Hippocampal formation (tissue), 2 donors: Measurements from ENCODE around the gene CNN2.

Experiments used
- DNase-seq, 2 donors: peaks; one replicate each; lab custom pipeline; 2025; lab: John Stamatoyannopoulos, UW

CNN2 gene

DNA sequence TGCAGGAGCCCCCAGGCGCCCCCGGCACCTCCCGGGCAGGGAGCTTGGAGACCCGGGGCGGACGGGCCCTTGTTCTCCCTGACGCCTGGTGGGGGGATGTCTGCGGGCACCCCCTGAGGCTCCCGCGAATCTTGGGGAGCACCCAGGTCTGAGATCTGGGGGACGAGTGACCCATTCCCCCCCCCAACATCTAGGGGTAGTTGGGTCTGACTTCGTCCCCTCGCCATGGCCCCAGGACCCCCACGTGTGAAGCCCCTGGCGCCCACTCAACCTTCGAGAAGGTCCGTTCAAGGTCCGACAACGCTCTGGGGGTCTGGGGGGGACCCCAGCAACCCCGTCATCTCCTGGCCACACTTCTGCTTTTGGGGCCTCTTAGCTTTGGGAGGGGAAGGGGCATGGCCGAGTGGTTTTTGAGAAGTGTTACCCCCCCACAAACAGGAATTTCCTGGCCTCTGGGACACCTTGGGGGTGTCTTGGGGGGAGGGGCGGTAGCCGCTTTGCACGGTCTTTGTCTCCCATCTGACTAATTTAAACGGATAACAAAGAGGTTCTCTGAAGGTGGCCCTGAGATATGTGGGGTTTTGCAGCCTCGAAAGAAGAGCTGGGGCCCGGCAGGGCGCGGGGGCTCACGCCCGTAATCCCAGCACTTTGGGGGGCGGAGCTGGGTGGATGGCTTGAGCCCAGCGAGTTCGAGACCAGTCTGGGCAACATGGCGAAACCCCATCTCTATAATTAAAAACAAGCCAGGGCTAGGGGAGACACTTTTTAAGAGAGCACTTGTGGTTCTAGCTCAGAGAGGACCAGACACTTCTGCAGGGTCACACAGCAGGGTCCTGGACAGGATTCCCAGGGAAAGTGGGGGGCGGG lies 608 bp downstream of the CNN2 start:
- no peak for DNase-seq

DNA sequence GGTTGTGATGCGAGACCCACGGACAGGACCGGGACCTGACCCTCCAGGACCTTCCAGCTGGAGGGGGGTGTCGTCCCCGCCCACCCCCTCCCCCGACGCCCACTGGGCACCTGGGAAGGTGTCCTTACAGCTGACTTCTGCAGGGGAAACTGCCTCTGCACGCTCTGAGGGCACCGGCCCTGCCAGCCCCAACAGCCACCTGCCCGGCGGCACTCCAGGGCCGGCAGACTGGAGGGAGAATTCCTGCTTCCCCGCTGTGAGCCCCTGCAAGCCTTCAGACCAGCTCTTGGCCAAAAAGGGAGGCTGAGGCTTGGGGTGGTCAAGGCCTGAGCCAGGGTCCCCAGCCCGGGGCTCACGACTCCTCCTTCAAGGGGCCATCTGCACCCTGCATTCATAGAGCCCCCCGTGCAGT lies 1.2 kb downstream of the CNN2 start:
- no peak for DNase-seq

DNA sequence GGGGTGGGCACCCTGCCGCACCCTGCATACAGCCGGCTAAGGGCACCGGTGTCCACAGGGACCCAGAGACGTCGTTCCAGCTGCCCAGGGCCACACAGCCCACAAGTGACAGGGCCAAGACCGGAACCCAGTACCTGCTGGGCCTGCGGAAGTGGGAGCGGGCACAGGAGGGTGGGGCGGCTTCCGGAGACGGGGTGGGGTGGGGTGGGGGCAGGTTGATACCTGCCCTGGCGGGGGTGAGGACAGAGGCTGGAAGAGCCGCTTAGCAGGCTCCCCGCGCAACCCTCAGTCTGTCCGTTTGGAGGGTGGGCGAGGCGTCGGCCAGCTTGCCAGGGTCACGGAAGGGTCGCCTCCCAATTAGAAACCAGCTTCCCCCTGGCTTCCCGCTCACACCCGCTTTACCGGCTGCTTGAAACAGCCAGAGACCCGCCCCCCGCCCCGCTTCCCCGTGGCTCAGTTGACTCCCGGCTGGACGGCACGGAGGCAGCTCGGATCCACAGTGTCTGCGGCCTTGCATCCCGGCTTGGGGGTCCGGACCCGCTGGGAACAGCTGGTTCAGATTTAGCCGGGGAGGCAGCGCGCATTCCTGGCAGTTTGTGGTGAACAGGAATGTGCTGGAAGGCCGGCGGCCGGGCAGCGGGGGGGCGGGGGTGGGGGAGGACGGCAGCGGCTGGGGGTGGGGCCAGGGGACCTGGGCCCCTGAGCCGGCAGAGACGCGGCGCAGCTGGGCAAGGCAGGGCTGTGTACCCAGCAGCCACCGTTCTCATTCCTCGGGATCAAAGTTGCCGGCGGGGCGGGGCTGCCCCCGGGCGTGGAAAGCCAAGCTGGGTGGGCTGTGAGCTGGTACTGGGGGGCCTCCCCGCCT lies 1.9 kb downstream of the CNN2 start:
- no peak for DNase-seq

DNA sequence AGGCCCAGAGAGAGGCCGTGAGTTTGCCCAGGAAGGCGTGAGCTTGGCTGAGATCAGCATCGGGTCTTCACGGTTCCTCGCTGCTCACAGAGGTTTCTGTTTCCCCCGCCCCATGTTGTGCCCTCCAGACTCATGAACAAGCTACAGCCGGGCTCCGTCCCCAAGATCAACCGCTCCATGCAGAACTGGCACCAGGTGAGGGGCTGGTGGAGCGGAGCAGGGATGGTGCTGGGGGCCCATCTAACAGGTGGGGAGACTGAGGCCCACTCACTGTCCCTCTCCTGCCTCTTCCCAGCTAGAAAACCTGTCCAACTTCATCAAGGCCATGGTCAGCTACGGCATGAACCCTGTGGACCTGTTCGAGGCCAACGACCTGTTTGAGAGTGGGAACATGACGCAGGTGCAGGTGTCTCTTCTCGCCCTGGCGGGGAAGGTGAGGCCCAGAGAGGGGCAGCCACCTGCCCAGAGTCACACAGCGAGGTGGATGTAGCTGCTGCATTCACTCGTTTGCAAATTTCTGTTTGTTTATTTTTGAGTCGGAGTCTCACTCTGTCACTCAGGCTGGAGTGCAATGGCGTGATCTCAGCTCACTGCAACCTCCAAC lies 6.0 kb downstream of the CNN2 start:
- DNase-seq: no peak

DNA sequence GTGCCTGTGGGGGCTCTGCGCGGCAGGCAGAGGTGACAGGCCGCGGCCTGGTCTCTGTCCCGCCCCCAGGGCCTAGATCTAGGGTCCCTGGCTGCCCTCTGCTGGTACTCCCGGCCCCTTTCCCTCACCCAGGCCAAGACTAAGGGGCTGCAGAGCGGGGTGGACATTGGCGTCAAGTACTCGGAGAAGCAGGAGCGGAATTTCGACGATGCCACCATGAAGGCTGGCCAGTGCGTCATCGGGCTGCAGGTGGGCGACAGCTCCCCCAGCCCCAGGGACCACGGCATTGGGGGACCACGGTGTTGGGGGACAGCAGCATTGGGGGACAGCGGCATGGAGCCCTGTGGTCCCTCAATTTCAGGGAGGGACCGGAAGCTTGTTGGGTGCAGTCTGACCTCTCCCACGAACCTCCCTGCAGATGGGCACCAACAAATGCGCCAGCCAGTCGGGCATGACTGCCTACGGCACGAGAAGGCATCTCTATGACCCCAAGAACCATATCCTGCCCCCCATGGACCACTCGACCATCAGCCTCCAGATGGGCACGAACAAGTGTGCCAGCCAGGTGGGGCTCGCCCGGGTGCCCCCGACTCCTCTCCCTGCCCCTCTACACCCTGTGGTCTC lies 9.7 kb downstream of the CNN2 start:
- DNase-seq: no peak

DNA sequence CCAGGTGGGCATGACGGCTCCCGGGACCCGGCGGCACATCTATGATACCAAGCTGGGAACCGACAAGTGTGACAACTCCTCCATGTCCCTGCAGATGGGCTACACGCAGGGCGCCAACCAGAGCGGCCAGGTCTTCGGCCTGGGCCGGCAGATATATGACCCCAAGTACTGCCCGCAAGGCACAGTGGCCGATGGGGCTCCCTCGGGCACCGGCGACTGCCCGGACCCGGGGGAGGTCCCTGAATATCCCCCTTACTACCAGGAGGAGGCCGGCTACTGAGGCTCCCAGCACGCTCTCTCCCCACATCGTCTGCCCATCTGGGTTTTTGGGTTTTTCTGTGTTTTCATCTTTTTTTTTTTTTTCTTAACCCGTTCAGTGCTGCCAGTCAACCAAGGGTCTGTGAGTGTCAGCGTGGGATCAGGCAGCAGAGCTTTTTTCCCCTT lies 11.2 kb downstream of the CNN2 start:
- DNase-seq: no peak

DNA sequence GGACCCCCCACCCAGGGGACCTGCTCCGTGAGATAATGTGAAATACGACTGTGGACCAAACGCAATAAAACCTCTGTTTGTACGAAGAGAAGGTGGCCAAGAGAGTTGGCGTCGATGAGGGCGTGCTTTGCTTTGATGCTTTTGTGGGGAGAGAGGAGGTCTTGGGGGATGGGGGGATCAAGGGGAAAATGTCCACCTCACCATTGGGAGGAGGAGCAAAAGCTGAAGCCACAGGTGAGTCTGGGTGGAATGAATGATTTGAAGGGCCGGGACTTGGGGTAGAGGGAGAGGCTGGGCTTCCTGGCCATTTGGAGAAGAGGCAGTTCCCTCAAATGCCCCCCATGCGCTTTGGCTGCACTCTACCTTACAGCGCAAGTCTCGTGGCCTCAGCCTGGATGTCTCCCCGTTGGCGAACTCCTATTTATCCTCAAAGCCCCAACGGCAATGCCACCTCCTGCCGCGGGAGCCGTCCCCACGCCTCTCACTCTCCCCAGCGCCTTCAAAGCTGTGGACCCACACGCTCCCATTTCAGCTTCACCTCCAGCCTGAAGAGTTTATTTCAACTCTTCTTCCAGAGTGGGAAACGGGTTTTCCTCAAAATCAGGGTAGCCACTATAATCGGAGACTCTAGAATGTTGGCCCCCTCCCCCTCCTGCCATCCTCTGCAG lies 12.7 kb downstream of the CNN2 start:
- no peak for DNase-seq

DNA sequence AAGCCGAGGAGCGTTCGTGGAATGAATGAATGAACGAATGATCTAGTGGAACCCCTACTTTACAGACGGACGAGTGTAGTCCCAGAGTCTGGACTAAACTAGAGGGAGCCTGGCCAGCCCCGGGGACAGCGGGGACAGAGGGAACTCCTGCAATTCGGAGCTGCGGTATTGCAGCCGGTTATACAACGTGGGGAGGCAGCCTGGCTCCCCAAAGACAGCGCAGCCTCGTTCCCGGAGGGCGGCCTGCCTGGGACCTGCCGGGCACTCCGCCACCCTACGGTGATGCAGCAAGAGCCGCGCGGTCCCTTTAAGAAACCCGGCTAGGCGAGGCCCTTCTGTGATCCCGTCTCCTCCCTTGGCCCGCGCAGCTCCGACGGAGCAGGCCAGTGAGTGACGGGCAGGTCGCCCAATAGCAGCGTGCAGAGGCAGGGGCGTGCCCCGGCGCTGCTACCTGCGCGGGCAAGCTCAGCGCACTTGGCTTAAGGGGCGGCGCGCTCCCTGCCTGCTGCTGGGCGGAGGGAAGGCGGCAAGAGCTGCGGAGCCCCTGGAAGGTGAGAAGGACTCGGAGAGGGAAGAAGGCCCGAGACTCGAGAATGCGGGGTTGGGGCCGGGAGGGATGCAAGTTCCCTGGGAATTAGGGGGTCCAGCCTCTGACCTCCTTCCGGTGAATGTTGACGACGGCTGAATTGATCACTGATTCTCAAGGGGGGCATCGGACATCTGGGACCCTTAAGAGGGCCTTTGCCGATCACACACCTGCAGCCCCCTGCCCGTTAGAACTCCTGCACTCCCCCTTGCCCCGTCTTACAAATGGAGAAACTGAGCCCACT lies 13.5 kb downstream of the CNN2 start, which contains the start of gene ABCA7:
Gene ABCA7, plus strand, starts transcription at position 462 of the 830 bp plus-strand sequence. CDS start 1,255 bp downstream, outside the sequence.
- peak; percentile 88 to 93 for DNase-seq

DNA sequence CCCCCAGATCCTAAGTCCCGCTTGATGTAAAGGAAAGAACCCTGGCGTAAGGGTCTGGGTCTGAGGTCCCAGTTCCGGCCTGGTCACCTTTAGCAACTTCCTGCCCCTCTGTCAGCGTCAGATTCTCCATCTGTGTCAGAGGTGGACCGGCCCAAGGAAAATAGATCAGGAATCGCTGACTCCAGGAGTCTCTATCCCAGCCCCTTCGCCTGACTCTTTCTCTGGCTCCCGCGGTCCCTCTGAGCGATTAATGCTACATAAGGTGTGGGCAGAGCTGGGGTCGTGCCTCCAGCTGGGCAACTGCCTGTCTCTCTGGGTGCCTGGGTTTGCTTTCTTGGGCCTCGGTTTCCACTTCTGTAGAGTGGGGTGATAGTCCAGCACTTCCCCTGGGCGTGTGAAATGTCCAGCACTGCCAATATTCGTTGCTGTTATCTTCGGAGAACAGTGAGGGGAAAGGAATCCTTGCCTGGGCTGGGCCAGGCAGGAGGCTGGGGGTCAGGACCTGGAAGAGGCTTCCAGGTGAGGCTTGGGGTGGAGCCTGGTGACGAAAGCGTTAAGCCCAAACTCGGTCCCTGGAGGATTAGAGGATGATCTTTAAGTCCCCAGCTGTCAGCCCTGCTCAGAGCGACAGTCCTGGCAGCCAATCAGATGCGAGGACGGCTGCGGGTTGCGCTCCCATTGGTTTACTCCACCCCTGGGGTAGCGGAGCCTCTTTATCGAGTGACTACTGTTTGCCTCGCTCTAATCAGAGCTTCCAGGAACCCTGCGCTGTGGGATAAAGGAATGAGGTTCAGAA lies 14.3 kb downstream of the CNN2 start:
- peak; percentile 52 to 80 for DNase-seq

DNA sequence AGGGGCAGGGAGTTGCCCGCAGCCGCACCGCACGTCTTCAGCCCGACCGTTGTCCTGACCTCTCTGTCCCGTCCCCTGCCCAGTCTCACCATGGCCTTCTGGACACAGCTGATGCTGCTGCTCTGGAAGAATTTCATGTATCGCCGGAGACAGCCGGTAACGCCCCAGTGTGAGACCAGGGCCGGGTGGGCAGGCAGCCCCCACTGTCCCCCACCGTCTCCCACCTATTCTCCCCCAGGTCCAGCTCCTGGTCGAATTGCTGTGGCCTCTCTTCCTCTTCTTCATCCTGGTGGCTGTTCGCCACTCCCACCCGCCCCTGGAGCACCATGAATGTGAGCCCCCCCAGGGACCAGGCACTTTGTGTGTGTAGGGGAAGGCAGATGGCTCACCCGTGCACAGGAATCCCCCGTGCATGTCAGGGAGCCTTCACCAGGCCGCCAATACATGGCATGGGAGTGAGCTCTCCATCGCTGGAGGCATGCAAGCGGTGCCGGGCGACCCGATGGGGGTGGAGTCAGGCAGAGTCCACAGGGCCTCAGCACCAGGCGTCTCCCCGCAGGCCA lies 14.9 kb downstream of the CNN2 start:
- no peak for DNase-seq

DNA sequence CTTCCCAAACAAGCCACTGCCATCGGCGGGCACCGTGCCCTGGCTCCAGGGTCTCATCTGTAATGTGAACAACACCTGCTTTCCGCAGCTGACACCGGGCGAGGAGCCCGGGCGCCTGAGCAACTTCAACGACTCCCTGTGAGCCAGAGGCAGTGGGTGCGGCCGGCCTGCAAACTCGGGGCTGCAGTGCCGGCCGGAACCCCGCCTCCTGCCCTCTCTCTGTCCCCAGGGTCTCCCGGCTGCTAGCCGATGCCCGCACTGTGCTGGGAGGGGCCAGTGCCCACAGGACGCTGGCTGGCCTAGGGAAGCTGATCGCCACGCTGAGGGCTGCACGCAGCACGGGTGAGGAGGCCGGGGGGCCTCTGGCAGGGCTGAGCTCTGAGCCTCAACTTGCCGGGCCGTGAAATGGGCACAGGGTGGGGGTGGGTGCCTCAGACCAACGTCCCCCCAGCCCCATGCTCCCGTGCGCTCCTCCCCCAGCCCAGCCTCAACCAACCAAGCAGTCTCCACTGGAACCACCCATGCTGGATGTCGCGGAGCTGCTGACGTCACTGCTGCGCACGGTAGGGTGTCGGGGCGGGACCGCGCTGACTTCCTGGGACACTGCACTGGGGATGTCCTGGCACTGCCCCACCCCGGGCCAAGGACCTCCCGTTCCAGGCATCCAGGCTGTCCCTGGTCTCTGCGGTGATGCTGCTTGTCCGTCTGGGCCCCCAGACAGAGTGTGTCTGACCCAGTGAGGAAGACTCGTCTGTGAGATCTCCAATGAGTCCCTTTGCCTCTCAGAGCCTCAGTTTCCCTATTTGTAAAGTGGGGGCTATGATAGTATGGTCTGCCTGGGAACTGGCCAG lies 15.7 kb downstream of the CNN2 start:
- no peak for DNase-seq

DNA sequence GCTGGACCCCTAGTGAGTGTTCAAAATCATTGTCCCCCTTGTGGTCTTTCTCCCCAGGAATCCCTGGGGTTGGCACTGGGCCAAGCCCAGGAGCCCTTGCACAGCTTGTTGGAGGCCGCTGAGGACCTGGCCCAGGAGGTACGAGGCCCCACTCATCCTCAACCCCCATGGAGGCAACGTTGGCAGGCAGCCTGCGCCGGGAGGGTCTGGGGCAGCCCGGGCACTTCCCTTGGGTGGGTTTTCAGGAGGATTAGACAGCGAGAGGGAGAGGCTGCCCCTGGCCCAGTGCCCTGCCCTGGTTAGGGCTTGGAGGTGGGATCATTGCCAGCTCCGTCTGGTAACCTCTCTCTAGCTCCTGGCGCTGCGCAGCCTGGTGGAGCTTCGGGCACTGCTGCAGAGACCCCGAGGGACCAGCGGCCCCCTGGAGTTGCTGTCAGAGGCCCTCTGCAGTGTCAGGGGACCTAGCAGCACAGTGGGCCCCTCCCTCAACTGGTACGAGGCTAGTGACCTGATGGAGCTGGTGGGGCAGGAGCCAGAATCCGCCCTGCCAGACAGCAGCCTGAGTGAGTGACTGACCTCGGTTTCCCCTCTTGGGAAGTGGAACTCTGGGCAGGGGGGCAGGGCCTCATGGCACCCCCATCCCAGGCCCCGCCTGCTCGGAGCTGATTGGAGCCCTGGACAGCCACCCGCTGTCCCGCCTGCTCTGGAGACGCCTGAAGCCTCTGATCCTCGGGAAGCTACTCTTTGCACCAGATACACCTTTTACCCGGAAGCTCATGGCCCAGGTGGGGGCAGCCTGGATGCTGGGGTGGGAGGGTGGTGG lies 16.5 kb downstream of the CNN2 start:
- no peak for DNase-seq

DNA sequence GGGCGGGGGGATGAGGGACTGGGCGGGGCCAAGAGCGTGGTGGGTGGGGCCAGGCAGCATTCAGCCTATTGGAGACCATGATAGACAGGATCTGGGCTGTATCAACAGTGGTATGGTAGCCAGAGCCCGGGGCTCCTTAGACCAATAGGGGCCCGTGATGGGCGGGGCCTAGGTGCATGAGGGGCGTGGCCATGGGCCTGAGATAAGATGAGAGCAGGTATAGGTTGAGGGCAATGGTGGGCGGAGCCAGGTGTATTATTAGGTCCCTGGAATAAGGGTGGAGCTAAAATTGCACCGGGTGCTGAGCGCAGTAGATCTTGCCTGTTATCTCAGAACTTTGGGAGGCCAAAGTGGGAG lies 18.8 kb downstream of the CNN2 start:
- DNase-seq: no peak

DNA sequence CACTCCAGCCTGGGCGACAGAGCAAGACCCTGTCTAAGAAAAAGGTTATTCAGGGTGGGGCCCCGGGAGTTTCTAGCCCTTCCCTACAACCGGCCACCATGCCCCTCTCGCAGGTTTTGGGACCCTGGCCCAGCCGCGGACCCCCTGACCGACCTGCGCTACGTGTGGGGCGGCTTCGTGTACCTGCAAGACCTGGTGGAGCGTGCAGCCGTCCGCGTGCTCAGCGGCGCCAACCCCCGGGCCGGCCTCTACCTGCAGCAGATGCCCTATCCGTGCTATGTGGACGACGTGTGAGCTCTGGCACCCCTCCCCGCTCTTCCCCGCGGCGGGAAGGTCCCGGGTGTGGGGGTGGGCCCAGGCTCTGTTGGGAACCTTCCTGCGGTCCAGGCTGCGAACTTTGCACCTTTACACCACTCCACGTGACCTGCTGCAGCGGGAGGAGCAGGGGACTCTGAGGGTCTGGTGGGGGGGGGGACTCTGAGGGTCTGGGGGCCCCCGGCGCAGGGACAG lies 19.8 kb downstream of the CNN2 start:
- DNase-seq: no peak

DNA sequence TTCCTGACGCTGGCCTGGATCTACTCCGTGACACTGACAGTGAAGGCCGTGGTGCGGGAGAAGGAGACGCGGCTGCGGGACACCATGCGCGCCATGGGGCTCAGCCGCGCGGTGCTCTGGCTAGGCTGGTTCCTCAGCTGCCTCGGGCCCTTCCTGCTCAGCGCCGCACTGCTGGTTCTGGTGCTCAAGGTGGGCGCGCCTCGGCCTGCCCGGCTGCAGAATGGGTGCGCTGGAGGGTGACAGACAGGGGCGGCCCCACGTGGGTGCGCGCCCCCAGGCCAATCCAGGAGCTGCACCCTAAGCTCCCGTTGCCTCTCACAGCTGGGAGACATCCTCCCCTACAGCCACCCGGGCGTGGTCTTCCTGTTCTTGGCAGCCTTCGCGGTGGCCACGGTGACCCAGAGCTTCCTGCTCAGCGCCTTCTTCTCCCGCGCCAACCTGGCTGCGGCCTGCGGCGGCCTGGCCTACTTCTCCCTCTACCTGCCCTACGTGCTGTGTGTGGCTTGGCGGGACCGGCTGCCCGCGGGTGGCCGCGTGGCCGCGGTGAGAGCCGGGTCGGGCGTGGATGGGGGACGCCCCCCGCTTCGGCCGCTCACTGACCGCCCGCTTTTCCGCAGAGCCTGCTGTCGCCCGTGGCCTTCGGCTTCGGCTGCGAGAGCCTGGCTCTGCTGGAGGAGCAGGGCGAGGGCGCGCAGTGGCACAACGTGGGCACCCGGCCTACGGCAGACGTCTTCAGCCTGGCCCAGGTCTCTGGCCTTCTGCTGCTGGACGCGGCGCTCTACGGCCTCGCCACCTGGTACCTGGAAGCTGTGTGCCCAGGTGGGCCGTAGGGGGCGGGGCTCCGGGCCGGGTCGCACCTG lies 20.7 kb downstream of the CNN2 start:
- DNase-seq: no peak

DNA sequence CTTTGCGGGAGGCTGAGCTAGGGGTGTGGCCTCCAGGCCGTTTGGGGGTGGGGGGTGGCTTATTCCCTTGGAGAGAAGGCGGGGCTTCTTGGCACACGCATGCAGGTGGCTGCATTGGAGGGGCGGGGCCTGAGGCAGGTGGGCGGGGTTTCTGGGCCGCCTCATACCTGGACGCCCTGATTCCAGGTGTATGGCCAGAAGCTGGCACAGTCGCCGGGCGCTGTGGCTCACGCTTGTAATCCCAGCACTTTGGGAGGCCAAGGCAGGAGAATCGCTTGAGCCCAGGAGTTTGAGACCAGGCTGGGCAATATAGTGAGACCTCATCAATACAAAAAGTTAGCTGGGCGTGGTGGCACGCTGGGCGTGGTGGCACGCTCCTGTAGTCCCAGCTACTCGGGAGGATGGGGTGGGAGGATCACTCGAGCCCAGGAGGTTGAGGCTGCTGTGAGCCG lies 21.3 kb downstream of the CNN2 start:
- DNase-seq: no peak
